Stimulated activated CD4-positive, alpha-beta T cell treated with anti-CD3 and anti-CD28 coated beads, Interleukin-15, amount 100 ng/mL, for 48 hours (primary cell): Measurements from ENCODE around the gene SARDH.

Experiments used
- DNase-seq, 2 donors: peaks; one replicate each; pipeline ENCODE4 v3.0.0-alpha.2; 2020; ENCODE audit warnings: low read depth in 2 of 2

Gene SARDH

GRCh38 chr9:133650026-133650425 lies 88.1 kb downstream of the SARDH start:
- no peak for DNase-seq

GRCh38 chr9:133649194-133649593 lies 89.0 kb downstream of the SARDH start:
- DNase-seq = no peak

GRCh38 chr9:133647765-133648469 lies 90.2 kb downstream of the SARDH start:
- DNase-seq = no peak

- DNase-seq = no peak
Measured at GRCh38 chr9:133647148-133647547, 91.0 kb downstream of the SARDH start.

- no peak for DNase-seq
Measured at GRCh38 chr9:133645021-133645765, 93.0 kb downstream of the SARDH start.

- no peak for DNase-seq
Measured at GRCh38 chr9:133643978-133644760, 94.0 kb downstream of the SARDH start.

- DNase-seq = no peak
Measured at GRCh38 chr9:133643362-133643755, 94.8 kb downstream of the SARDH start.

GRCh38 chr9:133642708-133643361 lies 95.3 kb downstream of the SARDH start:
- DNase-seq = no peak

GRCh38 chr9:133641861-133642595 lies 96.1 kb downstream of the SARDH start:
- no peak for DNase-seq

GRCh38 chr9:133641396-133641655 lies 96.8 kb downstream of the SARDH start:
- DNase-seq = no peak

- no peak for DNase-seq
Measured at GRCh38 chr9:133640580-133641395, 97.4 kb downstream of the SARDH start.

- DNase-seq = no peak
Measured at GRCh38 chr9:133640160-133640559, 98.0 kb downstream of the SARDH start.

- no peak for DNase-seq
Measured at GRCh38 chr9:133639613-133640012, 98.5 kb downstream of the SARDH start.

- no peak for DNase-seq
Measured at GRCh38 chr9:133638711-133639110, 99.4 kb downstream of the SARDH start.

GRCh38 chr9:133638076-133638475 lies 100.1 kb downstream of the SARDH start:
- no peak for DNase-seq

- DNase-seq = no peak
Measured at GRCh38 chr9:133637451-133638055, 100.6 kb downstream of the SARDH start.

- DNase-seq = no peak
Measured at GRCh38 chr9:133636902-133637301, 101.2 kb downstream of the SARDH start.

GRCh38 chr9:133635533-133636531 lies 102.3 kb downstream of the SARDH start, which contains the start of gene DBH:
DBH (plus strand) TSS chr9:133636363; CDS start chr9:133636372, 9 bp downstream.
- DNase-seq = no peak

- no peak for DNase-seq
Measured at GRCh38 chr9:133635098-133635497, 103.1 kb downstream of the SARDH start.
